Measurements from ENCODE around the gene DDX10.

- TF ChIP-seq CTCF (conservative IDR thresholded peaks at IDR 0.05; ENCODE audit: low read depth in 2 of 2) (no peak), ZNF114 (CRISPR knock-in tag; IDR thresholded peaks at IDR 0.05) (no peak), POLR2AphosphoS5 (IDR thresholded peaks at IDR 0.05; ENCODE audit: low read depth) (no peak), EZH2phosphoT487 (IDR thresholded peaks at IDR 0.05; ENCODE audit: unreplicated experiment) (no peak), REST (IDR thresholded peaks at IDR 0.05; ENCODE audit: unreplicated experiment) (no peak), EZH2 (IDR thresholded peaks at IDR 0.05; ENCODE audit: low read depth, unreplicated experiment) (no peak)
These were observed 69.4 kb downstream of the DDX10 start for GRCh38 chr11:108734283-108734682.
